Fibroblast of skin of scalp (primary cell): ENCODE data around the gene RERE.
A peak's percentile ranks its signal among the peaks of the same experiment; 100 is the strongest.

Experiments
- DNase-seq: peaks from one replicate; pipeline ENCODE4 v3.0.0-alpha.2; 2013

RERE gene

GRCh38 chr1:8567146-8567545 is 250.3 kb downstream of the RERE start:
- no peak for DNase-seq

GRCh38 chr1:8565802-8566201 is 251.6 kb downstream of the RERE start:
- DNase-seq, result no peak

- no peak for DNase-seq
These were observed 253.4 kb downstream of the RERE start for GRCh38 chr1:8563944-8564537.

GRCh38 chr1:8562881-8563865 is 254.3 kb downstream of the RERE start:
- DNase-seq, result peak; percentile 52

GRCh38 chr1:8562222-8562621 is 255.2 kb downstream of the RERE start:
- no peak for DNase-seq

GRCh38 chr1:8560611-8561544 is 256.6 kb downstream of the RERE start:
- peak; percentile 46 for DNase-seq

- DNase-seq, result no peak
These were observed 257.4 kb downstream of the RERE start for GRCh38 chr1:8560035-8560434.

GRCh38 chr1:8555582-8555981 is 261.9 kb downstream of the RERE start:
- no peak for DNase-seq

GRCh38 chr1:8554956-8555534 is 262.4 kb downstream of the RERE start:
- DNase-seq, result peak; percentile 44

GRCh38 chr1:8552820-8553397 is 264.5 kb downstream of the RERE start:
- no peak for DNase-seq

GRCh38 chr1:8551613-8552489 is 265.6 kb downstream of the RERE start:
- DNase-seq, result no peak

- no peak for DNase-seq
These were observed 266.4 kb downstream of the RERE start for GRCh38 chr1:8551057-8551456.

- no peak for DNase-seq
These were observed 269.6 kb downstream of the RERE start for GRCh38 chr1:8547791-8548190.

- no peak for DNase-seq
These were observed 272.4 kb downstream of the RERE start for GRCh38 chr1:8545078-8545477.

GRCh38 chr1:8544644-8545043 is 272.8 kb downstream of the RERE start:
- DNase-seq, result no peak

- DNase-seq, result no peak
These were observed 273.5 kb downstream of the RERE start for GRCh38 chr1:8543965-8544364.

- peak; percentile 39 for DNase-seq
These were observed 275.4 kb downstream of the RERE start for GRCh38 chr1:8541961-8542521.

GRCh38 chr1:8540971-8541370 is 276.5 kb downstream of the RERE start:
- peak; percentile 10 for DNase-seq

- DNase-seq, result peak; percentile 64
These were observed 277.0 kb downstream of the RERE start for GRCh38 chr1:8540261-8540941.

GRCh38 chr1:8539683-8540082 is 277.8 kb downstream of the RERE start:
- DNase-seq, result no peak
